Measurements from ENCODE around the gene DCAF8. TPM values are rescaled to one million over a fixed set of nuclear protein-coding genes. Genes with fewer than 3 reads are reported as not detected.

The DCAF8 gene
- total and polyA plus RNA-seq, 2 donors (not counting 3 experiments of a cell fraction or from before 2014, with no cell fraction given): 85.5 to 106 TPM

GRCh38 chr1:160228431-160228830 is 33.9 kb downstream of the DCAF8 start:
- no peak overlapping the region for H3K27ac ChIP-seq (ENCODE audit: insufficient read depth, low read depth, low read length)
- intact Hi-C loops (cut with micrococcal nuclease): no loop called here
- H3K9me3 ChIP-seq (replicated peaks; ENCODE audit: control insufficient read depth, insufficient read depth, low read length): no peaks in the 10 kb centered on the region
- no peak overlapping the region for H3K4me2 ChIP-seq (ENCODE audit: insufficient read depth, low read length)
- H3K4me3 ChIP-seq (replicated peaks in 1 of 3; ENCODE audit: insufficient read depth in 1 of 3, low read depth in 1 of 3, low read length in 3 of 3): no peak overlapping the region
- no peaks in the 10 kb centered on the region for H3K4me1 ChIP-seq (ENCODE audit: control insufficient read depth, extremely low read depth, insufficient read depth, low read length)
- DNase-seq (ENCODE audit: low read depth, low spot score) (no peak), FAIRE-seq (no peak)
- H3K9ac ChIP-seq (replicated peaks; ENCODE audit: extremely low read depth, insufficient read depth, low read length): no peak overlapping the region
- ChIA-PET CTCF (interaction anchor here (1.3 to 10.1 kb wide), 5 partner anchors 9 to 38 kb away, joined by 3 to 61 read pairs (median 22); partner anchors contain the start of gene CASQ1), POLR2A (interaction anchor here (0.6 to 1.4 kb wide), 3 partner anchors 15 to 304 kb away, joined by 3 to 4 read pairs (median 3); no protein-coding TSS in a partner anchor)
- dilution Hi-C loops (cut with MboI; ENCODE audit: extremely low pct_ligation_motif_present, low sequenced_read_pairs): no loop called here
- no TSS peak for BruUV-seq (replicated peaks)
- H4K20me1 ChIP-seq (replicated peaks; ENCODE audit: control insufficient read depth, extremely low read depth, insufficient read depth, low read length): no peaks in the 10 kb centered on the region
- H2AFZ ChIP-seq (ENCODE audit: low read depth, low read length): no peak overlapping the region
- no peaks in the 10 kb centered on the region for H3K79me2 ChIP-seq (ENCODE audit: control insufficient read depth, insufficient read depth, low read length)
- TF ChIP-seq POLR2A (IDR thresholded peaks at IDR 0.05; ENCODE audit: low read depth, low read length): no peak
- no peak for TF ChIP-seq GATA2 (IDR thresholded peaks at IDR 0.05; ENCODE audit: insufficient read depth, insufficient read length, low read depth, low read length)
- no peak for TF ChIP-seq MAX (IDR thresholded peaks at IDR 0.05; ENCODE audit: insufficient read depth, insufficient read length)
- TF ChIP-seq JUN (IDR thresholded peaks at IDR 0.05; ENCODE audit: borderline replicate concordance, insufficient read depth, insufficient read length, low read depth): no peak
- TF ChIP-seq POLR2AphosphoS5 (IDR thresholded peaks at IDR 0.05; ENCODE audit: insufficient read depth, low read depth, low read length): no peak
- no peak for TF ChIP-seq FOS (IDR thresholded peaks at IDR 0.05; ENCODE audit: borderline replicate concordance, insufficient read depth, low read length)
- TF ChIP-seq, protein P1, sequence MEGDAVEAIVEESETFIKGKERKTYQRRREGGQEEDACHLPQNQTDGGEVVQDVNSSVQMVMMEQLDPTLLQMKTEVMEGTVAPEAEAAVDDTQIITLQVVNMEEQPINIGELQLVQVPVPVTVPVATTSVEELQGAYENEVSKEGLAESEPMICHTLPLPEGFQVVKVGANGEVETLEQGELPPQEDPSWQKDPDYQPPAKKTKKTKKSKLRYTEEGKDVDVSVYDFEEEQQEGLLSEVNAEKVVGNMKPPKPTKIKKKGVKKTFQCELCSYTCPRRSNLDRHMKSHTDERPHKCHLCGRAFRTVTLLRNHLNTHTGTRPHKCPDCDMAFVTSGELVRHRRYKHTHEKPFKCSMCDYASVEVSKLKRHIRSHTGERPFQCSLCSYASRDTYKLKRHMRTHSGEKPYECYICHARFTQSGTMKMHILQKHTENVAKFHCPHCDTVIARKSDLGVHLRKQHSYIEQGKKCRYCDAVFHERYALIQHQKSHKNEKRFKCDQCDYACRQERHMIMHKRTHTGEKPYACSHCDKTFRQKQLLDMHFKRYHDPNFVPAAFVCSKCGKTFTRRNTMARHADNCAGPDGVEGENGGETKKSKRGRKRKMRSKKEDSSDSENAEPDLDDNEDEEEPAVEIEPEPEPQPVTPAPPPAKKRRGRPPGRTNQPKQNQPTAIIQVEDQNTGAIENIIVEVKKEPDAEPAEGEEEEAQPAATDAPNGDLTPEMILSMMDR (IDR thresholded peaks at IDR 0.05; ENCODE audit: extremely low read depth in 1 of 2, insufficient read depth in 1 of 2, low read depth in 1 of 2, low read length in 2 of 2): no peak
- no peak for TF ChIP-seq EZH2 (IDR thresholded peaks at IDR 0.05; ENCODE audit: borderline replicate concordance, low read depth, low read length, severe bottlenecking)
- no peak for TF ChIP-seq MYC (IDR thresholded peaks at IDR 0.05; ENCODE audit: low read depth, low read length)
- H3K27me3 ChIP-seq (ENCODE audit: control insufficient read depth in 2 of 2, insufficient read depth in 2 of 2, low read length in 2 of 2): no peaks in the 10 kb centered on the region
- H3K36me3 ChIP-seq (ENCODE audit: control insufficient read depth in 2 of 2, extremely low read depth in 1 of 2, insufficient read depth in 2 of 2, low read length in 2 of 2): peaks cover 32 to 33% of the 10 kb centered on the region in 2 experiments
- H3K9me1 ChIP-seq (replicated peaks; ENCODE audit: control insufficient read depth, extremely low read depth, insufficient read depth, low read length): no peaks in the 10 kb centered on the region

Data from endothelial cell of umbilical vein (primary cell).